ENCODE results near the gene ISCU.

DNA sequence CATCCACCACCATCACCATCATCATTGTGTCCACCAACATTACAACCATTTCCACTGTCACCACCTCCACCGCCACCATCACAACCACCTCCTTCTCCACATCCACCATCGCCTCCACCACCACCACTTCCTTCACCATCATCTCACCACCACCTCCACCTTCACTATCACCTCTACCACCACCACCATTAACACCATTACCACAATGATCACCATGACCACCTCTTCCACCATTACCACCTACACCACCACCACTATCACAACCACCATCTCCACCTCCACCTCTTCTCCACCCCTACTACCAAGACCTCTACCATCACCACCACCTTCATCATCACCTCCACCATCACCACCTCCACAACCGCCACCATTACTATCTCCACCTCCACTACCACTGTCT is 16.4 kb downstream of the ISCU start:
- TF ChIP-seq SNAI2 (CRISPR knock-in tag; IDR thresholded peaks at IDR 0.05) (no peak), ZNF565 (CRISPR knock-in tag; conservative IDR thresholded peaks at IDR 0.05; ENCODE audit: low read depth) (no peak), ZFP30 (CRISPR knock-in tag; IDR thresholded peaks at IDR 0.05) (no peak), OSR1 (CRISPR knock-in tag; IDR thresholded peaks at IDR 0.05) (no peak), ZC3H10 (CRISPR knock-in tag; IDR thresholded peaks at IDR 0.05) (no peak), ZFP3 (CRISPR knock-in tag; IDR thresholded peaks at IDR 0.05) (no peak), BACH2 (CRISPR knock-in tag; IDR thresholded peaks at IDR 0.05; ENCODE audit: borderline replicate concordance) (no peak), ZNF70 (CRISPR knock-in tag; IDR thresholded peaks at IDR 0.05) (no peak), TOX (CRISPR knock-in tag; IDR thresholded peaks at IDR 0.05; ENCODE audit: borderline replicate concordance) (no peak)
- TF ChIP-seq, protein P1, sequence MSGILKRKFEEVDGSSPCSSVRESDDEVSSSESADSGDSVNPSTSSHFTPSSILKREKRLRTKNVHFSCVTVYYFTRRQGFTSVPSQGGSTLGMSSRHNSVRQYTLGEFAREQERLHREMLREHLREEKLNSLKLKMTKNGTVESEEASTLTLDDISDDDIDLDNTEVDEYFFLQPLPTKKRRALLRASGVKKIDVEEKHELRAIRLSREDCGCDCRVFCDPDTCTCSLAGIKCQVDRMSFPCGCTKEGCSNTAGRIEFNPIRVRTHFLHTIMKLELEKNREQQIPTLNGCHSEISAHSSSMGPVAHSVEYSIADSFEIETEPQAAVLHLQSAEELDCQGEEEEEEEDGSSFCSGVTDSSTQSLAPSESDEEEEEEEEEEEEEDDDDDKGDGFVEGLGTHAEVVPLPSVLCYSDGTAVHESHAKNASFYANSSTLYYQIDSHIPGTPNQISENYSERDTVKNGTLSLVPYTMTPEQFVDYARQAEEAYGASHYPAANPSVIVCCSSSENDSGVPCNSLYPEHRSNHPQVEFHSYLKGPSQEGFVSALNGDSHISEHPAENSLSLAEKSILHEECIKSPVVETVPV (CRISPR knock-in tag; IDR thresholded peaks at IDR 0.05): no peak
- TF ChIP-seq, protein P2, sequence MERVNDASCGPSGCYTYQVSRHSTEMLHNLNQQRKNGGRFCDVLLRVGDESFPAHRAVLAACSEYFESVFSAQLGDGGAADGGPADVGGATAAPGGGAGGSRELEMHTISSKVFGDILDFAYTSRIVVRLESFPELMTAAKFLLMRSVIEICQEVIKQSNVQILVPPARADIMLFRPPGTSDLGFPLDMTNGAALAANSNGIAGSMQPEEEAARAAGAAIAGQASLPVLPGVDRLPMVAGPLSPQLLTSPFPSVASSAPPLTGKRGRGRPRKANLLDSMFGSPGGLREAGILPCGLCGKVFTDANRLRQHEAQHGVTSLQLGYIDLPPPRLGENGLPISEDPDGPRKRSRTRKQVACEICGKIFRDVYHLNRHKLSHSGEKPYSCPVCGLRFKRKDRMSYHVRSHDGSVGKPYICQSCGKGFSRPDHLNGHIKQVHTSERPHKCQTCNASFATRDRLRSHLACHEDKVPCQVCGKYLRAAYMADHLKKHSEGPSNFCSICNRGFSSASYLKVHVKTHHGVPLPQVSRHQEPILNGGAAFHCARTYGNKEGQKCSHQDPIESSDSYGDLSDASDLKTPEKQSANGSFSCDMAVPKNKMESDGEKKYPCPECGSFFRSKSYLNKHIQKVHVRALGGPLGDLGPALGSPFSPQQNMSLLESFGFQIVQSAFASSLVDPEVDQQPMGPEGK (CRISPR knock-in tag; IDR thresholded peaks at IDR 0.05; ENCODE audit: borderline replicate concordance): no peak

Data from SK-N-SH treated with all-trans-retinoic acid at 6 μM for 48 hours (cell line).